Transverse colon (tissue), 4 donors: ENCODE data around the gene ARHGAP22.

Experiments used
- POLR2A ChIP-seq: fragments of 450-650 bp; IDR thresholded peaks from one replicate; pipeline ENCODE4 v1.6.1; 2016; ENCODE audit warnings: antibody characterized with exemption, mild to moderate bottlenecking, moderate library complexity
- POLR2AphosphoS5 ChIP-seq, 3 donors: sonication (generic); formaldehyde crosslinking; IDR thresholded peaks; one replicate each; pipeline ENCODE4 v1.6.1; 2016; ENCODE audit warnings: antibody characterized with exemption in 3 of 3
- TF ChIP-seq, protein P1 (sequence below), 5 experiments: fragments of 200-600 bp in 3 of 5; fragments of 450-650 bp in 2 of 5; sonication (generic) in 3 of 5; IDR thresholded peaks; 1 replicate in 2 of 5; 2 replicates in 3 of 5; pipeline ENCODE4 v1.5.1; 2016 to 2017; ENCODE audit warnings: antibody characterized with exemption in 5 of 5, inconsistent platforms in 3 of 5, mild to moderate bottlenecking in 2 of 5, moderate library complexity in 1 of 5

DNA sequence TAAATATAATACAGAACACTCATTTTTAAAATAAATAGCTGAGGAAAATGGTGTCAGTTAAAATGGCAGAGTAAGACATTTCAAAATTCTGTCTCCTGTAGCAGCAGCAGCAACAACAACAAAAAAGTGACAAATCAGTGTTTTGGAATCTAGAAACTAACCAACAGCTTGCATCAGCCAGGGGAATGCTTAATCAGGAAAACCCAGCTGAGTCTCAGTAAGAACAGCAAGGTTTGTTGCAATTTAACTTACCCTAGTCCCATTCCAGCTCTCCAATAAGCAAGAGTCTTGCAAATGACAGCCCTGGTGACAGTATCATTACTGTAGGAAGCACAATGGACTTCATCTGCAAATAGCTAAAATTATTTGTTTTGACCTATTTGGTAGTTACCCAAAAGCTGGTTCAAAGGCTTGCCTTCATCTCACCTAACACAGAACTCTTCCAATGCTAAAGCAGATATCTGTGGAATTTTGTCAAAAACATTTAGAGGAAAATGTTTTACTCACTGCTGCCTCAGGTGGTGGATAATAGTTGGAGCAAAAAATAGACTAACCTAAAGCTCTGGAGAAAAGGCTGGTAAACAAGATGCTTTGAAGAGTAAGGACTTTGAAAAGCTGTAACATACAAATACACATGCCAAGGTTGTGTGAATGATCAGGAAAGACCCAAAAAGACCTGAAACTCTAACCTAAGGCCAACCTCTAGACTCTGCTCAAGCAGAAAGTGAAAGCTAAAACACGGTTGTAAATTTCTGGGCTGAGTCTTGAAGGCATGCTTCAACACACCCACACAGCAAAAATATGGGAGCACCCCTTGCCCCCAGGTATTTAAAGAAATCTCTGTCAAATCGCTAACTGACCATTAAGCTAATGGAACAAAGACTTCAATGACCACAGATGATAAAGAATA, 9.9 kb upstream of the ARHGAP22 start:
- TF ChIP-seq POLR2A (no peak), POLR2AphosphoS5 (IDR thresholded peaks at IDR 0.05) (no peak)
- TF ChIP-seq, protein P1, sequence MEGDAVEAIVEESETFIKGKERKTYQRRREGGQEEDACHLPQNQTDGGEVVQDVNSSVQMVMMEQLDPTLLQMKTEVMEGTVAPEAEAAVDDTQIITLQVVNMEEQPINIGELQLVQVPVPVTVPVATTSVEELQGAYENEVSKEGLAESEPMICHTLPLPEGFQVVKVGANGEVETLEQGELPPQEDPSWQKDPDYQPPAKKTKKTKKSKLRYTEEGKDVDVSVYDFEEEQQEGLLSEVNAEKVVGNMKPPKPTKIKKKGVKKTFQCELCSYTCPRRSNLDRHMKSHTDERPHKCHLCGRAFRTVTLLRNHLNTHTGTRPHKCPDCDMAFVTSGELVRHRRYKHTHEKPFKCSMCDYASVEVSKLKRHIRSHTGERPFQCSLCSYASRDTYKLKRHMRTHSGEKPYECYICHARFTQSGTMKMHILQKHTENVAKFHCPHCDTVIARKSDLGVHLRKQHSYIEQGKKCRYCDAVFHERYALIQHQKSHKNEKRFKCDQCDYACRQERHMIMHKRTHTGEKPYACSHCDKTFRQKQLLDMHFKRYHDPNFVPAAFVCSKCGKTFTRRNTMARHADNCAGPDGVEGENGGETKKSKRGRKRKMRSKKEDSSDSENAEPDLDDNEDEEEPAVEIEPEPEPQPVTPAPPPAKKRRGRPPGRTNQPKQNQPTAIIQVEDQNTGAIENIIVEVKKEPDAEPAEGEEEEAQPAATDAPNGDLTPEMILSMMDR (IDR thresholded peaks at IDR 0.05), result peak in 1 of 5 experiments; percentile 25
